COLO829 (cell line): ENCODE results near the gene CD86.
"Not testable (repeated sequence)": the region's sequence is repeated elsewhere in the genome, so short reads cannot be mapped to it uniquely, and the experiment has no call there.

Experiments
- DNase-seq: peaks from one replicate; pipeline ENCODE4 v3.0.0; 2012; ENCODE audit warnings: low spot score

CD86 gene

DNA sequence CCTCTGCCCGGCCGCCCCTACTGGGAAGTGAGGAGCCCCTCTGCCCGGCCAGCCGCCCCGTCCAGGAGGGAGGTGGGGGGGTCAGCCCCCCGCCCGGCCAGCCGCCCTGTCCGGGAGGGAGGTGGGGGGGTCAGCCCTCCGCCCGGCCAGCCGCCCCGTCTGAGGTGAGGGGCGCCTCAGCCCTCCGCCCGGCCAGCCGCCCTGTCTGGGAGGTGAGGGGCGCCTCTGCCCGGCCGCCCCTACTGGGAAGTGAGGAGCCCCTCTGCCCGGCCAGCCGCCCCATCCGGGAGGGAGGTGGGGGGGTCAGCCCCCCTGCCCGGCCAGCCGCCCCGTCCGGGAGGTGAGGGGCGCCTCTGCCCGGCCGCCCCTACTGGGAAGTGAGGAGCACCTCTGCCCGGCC lies 109.8 kb downstream of the CD86 start:
- DNase-seq = not testable (repeated sequence)

DNA sequence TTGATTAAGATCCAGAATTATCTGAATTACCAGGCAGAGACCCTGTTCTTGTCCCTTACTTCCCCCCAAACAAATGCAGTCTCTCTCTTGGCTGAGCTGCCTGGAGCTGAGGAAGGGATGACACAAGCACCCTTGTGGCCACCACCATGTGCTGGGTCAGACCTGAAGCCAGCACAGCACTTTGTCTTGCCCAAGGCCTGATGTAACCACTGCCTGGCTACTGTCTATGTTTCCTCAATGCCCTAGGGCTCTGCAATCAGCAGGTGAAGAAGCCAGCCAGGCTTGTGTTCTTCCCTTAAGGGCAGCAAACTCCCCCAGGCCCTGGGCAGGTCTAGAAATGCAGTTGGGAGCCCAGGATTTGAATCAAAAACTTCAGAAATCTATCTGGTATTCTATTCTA lies 112.5 kb downstream of the CD86 start:
- no peak for DNase-seq

DNA sequence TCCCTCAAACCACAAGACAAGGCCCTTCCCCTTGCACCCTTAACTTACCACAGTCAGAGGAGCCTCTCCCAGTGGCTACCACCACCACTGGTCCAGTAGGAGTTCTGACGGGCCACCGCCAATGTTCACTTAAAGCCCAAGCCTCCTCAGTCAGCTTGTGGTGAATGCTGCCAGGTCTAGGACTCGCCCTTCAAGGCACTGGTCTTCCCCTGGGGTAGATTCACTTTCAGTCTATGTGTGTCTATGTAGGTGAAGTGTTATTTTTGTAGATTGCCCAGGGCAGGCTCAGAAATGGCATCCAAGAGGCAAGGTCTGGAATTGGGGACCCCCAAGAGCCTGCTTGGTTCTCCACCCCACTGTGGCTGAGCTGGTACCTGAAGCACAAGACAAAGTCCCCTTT lies 112.9 kb downstream of the CD86 start:
- DNase-seq = no peak

DNA sequence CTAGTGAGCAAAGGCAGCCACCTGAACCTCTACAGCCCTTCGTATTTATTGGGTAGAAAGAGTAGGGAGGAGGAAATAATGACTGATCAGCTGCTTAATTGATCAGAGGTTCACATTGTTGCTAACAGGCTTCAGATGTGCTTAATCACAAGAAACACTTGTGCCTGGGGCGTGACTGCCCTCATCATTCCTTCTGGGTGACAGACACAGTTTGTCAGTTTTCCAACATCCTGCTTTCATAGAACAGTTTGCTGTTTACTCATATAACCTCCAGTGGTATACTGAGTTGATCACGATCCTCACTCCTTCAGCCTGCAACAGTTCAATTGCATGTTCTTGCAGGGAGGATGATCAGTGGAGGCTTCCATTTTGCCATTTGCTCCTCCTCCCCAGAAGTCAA lies 114.7 kb downstream of the CD86 start:
- DNase-seq = no peak
